ENCODE results near the gene MRPS6. TPM values are rescaled to one million over a fixed set of nuclear protein-coding genes. Genes with fewer than 3 reads are reported as not detected.
A peak's percentile ranks its signal among the peaks of the same experiment; 100 is the strongest.

Gene MRPS6
- total RNA-seq, 1 experiment from 2014 or later = 55.1 TPM

GRCh38 chr21:34072145-34073031, 990 bp upstream of the MRPS6 start:
- Histone ChIP-seq H3K4me2 (ENCODE audit: low read length) (peak overlapping the region; percentile 64), H3K9me3 (ENCODE audit: control insufficient read depth in 1 of 2, insufficient read depth in 1 of 2, low read depth in 1 of 2, low read length in 2 of 2) (no peaks in the 10 kb centered on the region), H3K27me3 (ENCODE audit: insufficient read depth, low read length) (no peaks in the 10 kb centered on the region), H3K9ac (ENCODE audit: low read length) (peak overlapping the region; percentile 28; the same call in 1 of the 2 replicates), H3K4me3 (replicated peaks in 1 of 2; ENCODE audit: low read depth in 1 of 2, low read length in 2 of 2) (peak overlapping the region in 1 of 2 experiments; percentile 30; a peak in 1 of 4 replicates), H3K36me3 (ENCODE audit: control insufficient read depth in 1 of 2, insufficient read depth in 2 of 2, low read length in 2 of 2) (0 out of 4 replicates have a peak, but pooled peaks cover 0 to 5% of the 10 kb centered on the region in 2 experiments), H3K9me2 (ENCODE audit: insufficient read depth) (no peaks in the 10 kb centered on the region), H3K27ac (ENCODE audit: low read depth, low read length) (peak overlapping the region; percentile 52; the same call in 1 of the 2 replicates), H3K4me1 (ENCODE audit: control insufficient read depth in 1 of 2, insufficient read depth in 2 of 2, low read length in 2 of 2) (peaks cover 10 to 14% of the 10 kb centered on the region in 2 experiments), H4K20me1 (ENCODE audit: insufficient read depth) (no peaks in the 10 kb centered on the region), H2AFZ (ENCODE audit: low read depth, low read length, poor library complexity, severe bottlenecking) (no peak overlapping the region), H3K79me2 (ENCODE audit: insufficient read depth, low read length) (peaks cover 32% of the 10 kb centered on the region)
- ChIA-PET POLR2A (no interaction called here), RAD21 (ENCODE audit: low non-redundant PET in 1 of 2, low total read pairs in 2 of 2, uncharacterized antibody in 2 of 2, unreplicated experiment in 2 of 2) (interaction anchor here in 1 of 2 experiments (1.0 kb wide), 1 partner anchor 148 kb away, joined by 5 read pairs; no protein-coding TSS in a partner anchor), CTCF (no interaction called here)
- no peak for DNase-seq (ENCODE audit: low read depth, low spot score)
- intact Hi-C loops (cut with micrococcal nuclease) = loop anchor here (10.0 kb wide), 1 partner anchor 128 kb away; no protein-coding TSS in a partner anchor
- TF ChIP-seq TCF7L2 (IDR thresholded peaks at IDR 0.05; ENCODE audit: borderline replicate concordance, extremely low read depth, insufficient read depth, insufficient read length) = no peak
- no peak for TF ChIP-seq MAX (IDR thresholded peaks at IDR 0.05)
- TF ChIP-seq CBX3 (IDR thresholded peaks at IDR 0.05; ENCODE audit: low read depth) = no peak
- TF ChIP-seq ZFX (IDR thresholded peaks at IDR 0.05) = peak; percentile 34; the same call in 1 of the 2 replicates
- no peak for TF ChIP-seq SP1 (IDR thresholded peaks at IDR 0.05; ENCODE audit: low read depth)
- no peak for ATAC-seq
- no TSS peak for BruUV-seq (replicated peaks)

GRCh38 chr21:34073749-34074282, 438 bp downstream of the MRPS6 start:
- Histone ChIP-seq H3K27me3 (ENCODE audit: insufficient read depth, low read length) (no peaks in the 10 kb centered on the region), H3K9ac (ENCODE audit: low read length) (peak overlapping the region; percentile 75), H3K36me3 (ENCODE audit: control insufficient read depth in 1 of 2, insufficient read depth in 2 of 2, low read length in 2 of 2) (0 out of 4 replicates have a peak, but pooled peaks cover 0 to 5% of the 10 kb centered on the region in 2 experiments), H2AFZ (ENCODE audit: low read depth, low read length, poor library complexity, severe bottlenecking) (no peak overlapping the region), H3K4me1 (ENCODE audit: control insufficient read depth in 1 of 2, insufficient read depth in 2 of 2, low read length in 2 of 2) (peaks cover 10 to 14% of the 10 kb centered on the region in 2 experiments), H4K20me1 (ENCODE audit: insufficient read depth) (no peaks in the 10 kb centered on the region), H3K4me3 (replicated peaks in 1 of 2; ENCODE audit: low read depth in 1 of 2, low read length in 2 of 2) (peak overlapping the region; percentile 67 to 69), H3K4me2 (ENCODE audit: low read length) (peak overlapping the region; percentile 73), H3K9me2 (ENCODE audit: insufficient read depth) (no peaks in the 10 kb centered on the region), H3K27ac (ENCODE audit: low read depth, low read length) (peak overlapping the region; percentile 86), H3K9me3 (ENCODE audit: control insufficient read depth in 1 of 2, insufficient read depth in 1 of 2, low read depth in 1 of 2, low read length in 2 of 2) (no peaks in the 10 kb centered on the region), H3K79me2 (ENCODE audit: insufficient read depth, low read length) (peaks cover 45% of the 10 kb centered on the region)
- POLR2A ChIA-PET = interaction anchor here (1.4 kb wide), 1 partner anchor 17 kb away, joined by 3 read pairs; no protein-coding TSS in a partner anchor
- RAD21 ChIA-PET (ENCODE audit: low non-redundant PET in 1 of 2, low total read pairs in 2 of 2, uncharacterized antibody in 2 of 2, unreplicated experiment in 2 of 2) = interaction anchor here in 1 of 2 experiments (1.0 kb wide), 1 partner anchor 150 kb away, joined by 5 read pairs; no protein-coding TSS in a partner anchor
- intact Hi-C loops (cut with micrococcal nuclease) = loop anchor here (10.0 kb wide), 1 partner anchor 129 kb away; no protein-coding TSS in a partner anchor
- ATAC-seq (peak; percentile 73), DNase-seq (ENCODE audit: low read depth, low spot score) (no peak)
- CTCF ChIA-PET = no interaction called here
- TF ChIP-seq SRF (IDR thresholded peaks at IDR 0.05; ENCODE audit: low read depth) = no peak
- TF ChIP-seq ZFX (IDR thresholded peaks at IDR 0.05) = peak; percentile 88
- TF ChIP-seq SP1 (IDR thresholded peaks at IDR 0.05; ENCODE audit: low read depth) = no peak
- BruUV-seq (replicated peaks) = no TSS peak
